H1 (cell line): Measurements from ENCODE around the gene KCNMB1. TPM values are rescaled to one million over a fixed set of nuclear protein-coding genes. Genes with fewer than 3 reads are reported as not detected.

Experiments
- CTCF ChIA-PET: fragments of 300-600 bp; sonication (Branson Sonifier 250); formaldehyde crosslinking; loops from one replicate; lab custom pipeline; 2021; ENCODE audit not compliant: partially characterized antibody; lab: Charles Lee
- POLR2A ChIA-PET: fragments of 300-600 bp; sonication (Branson Sonifier 250); formaldehyde crosslinking; loops from one replicate; lab custom pipeline; 2021; ENCODE audit warnings: inconsistent platforms; ENCODE audit not compliant: partially characterized antibody; lab: Charles Lee
- DNase-seq, 2 experiments: peaks; one replicate each; pipeline versions ENCODE4 v3.0.0 to v3.0.0-alpha.2; 2010 to 2022; ENCODE audit warnings: low spot score in 2 of 2, low read depth in 1 of 2, mixed read lengths in 1 of 2
- FAIRE-seq: peaks from 2 replicates; lab custom pipeline; 2011; peaks lifted over from hg19 to GRCh38; lab: Jason Lieb, UNC
- H2AFZ ChIP-seq: 2 replicates; pipeline ENCODE4 v1.8.1; 2012; ENCODE audit warnings: low read length, inconsistent platforms
- H2AK5ac ChIP-seq: 2 replicates; pipeline ENCODE4 v1.6.1; 2013; ENCODE audit warnings: low read depth, low read length
- H2BK120ac ChIP-seq: replicated peaks from 2 replicates; pipeline ENCODE3; 2013; ENCODE audit warnings: low read depth, low read length, inconsistent platforms
- H2BK12ac ChIP-seq: 2 replicates; pipeline ENCODE4 v1.6.1; 2013; ENCODE audit warnings: low read depth, low read length
- H2BK15ac ChIP-seq: 2 replicates; pipeline ENCODE4 v1.6.1; 2013; ENCODE audit warnings: low read length
- H2BK20ac ChIP-seq: 2 replicates; pipeline ENCODE4 v1.6.1; 2013; ENCODE audit warnings: low read length
- H2BK5ac ChIP-seq: 2 replicates; pipeline ENCODE4 v1.6.1; 2013; ENCODE audit warnings: low read depth, low read length
- H3K14ac ChIP-seq: 2 replicates; pipeline ENCODE4 v1.6.1; 2013; ENCODE audit warnings: inconsistent platforms; ENCODE audit not compliant: insufficient read length
- H3K18ac ChIP-seq: 2 replicates; pipeline ENCODE4 v1.6.1; 2013; ENCODE audit warnings: low read length; ENCODE audit errors: extremely low read depth
- H3K23ac ChIP-seq: 2 replicates; pipeline ENCODE4 v1.6.1; 2013; ENCODE audit warnings: inconsistent platforms; ENCODE audit not compliant: insufficient read length
- H3K23me2 ChIP-seq: 2 replicates; pipeline ENCODE4 v1.6.1; 2013; ENCODE audit warnings: low read depth, low read length
- H3K27ac ChIP-seq: 2 replicates; pipeline ENCODE4 v1.6.1; 2011; ENCODE audit warnings: low read depth, low read length, inconsistent platforms
- H3K27me3 ChIP-seq, 4 experiments: replicated peaks in 1 of 4; 1 replicate in 1 of 4; 2 replicates in 3 of 4; pipeline versions ENCODE4 v1.6.1 to v1.8.1; 2011 to 2013; ENCODE audit warnings: low read length in 3 of 4, mild to moderate bottlenecking in 3 of 4, inconsistent platforms in 2 of 4, mixed read lengths in 2 of 4, moderate library complexity in 1 of 4; ENCODE audit not compliant: control insufficient read depth in 3 of 4, insufficient read depth in 3 of 4; ENCODE audit errors: extremely low read depth in 1 of 4
- H3K36me3 ChIP-seq, 4 experiments: 2 replicates each; pipeline versions ENCODE4 v1.6.1 to v1.8.1; 2011 to 2013; ENCODE audit warnings: mild to moderate bottlenecking in 4 of 4, low read length in 3 of 4, moderate library complexity in 2 of 4, control low read depth in 1 of 4, inconsistent platforms in 1 of 4; ENCODE audit not compliant: insufficient read depth in 4 of 4, control insufficient read depth in 2 of 4
- H3K4ac ChIP-seq: replicated peaks from 2 replicates; pipeline ENCODE3; 2013; ENCODE audit warnings: low read length, low read depth, mixed read lengths, inconsistent platforms; ENCODE audit not compliant: insufficient read length
- H3K4me1 ChIP-seq, 4 experiments: replicated peaks in 1 of 4; 1 replicate in 1 of 4; 2 replicates in 3 of 4; pipeline versions ENCODE4 v1.6.1 to v1.8.1; 2011 to 2013; ENCODE audit warnings: low read length in 3 of 4, inconsistent platforms in 2 of 4, mixed read lengths in 1 of 4; ENCODE audit not compliant: insufficient read depth in 4 of 4, control insufficient read depth in 3 of 4
- H3K4me2 ChIP-seq, 2 experiments: 2 replicates each; pipeline versions ENCODE4 v1.6.1 to v1.8.1; 2011 to 2013; ENCODE audit warnings: low read depth in 2 of 2, low read length in 2 of 2, control low read depth in 1 of 2, inconsistent platforms in 1 of 2, mild to moderate bottlenecking in 1 of 2; ENCODE audit not compliant: insufficient read depth in 1 of 2
- H3K4me3 ChIP-seq, 4 experiments: fragments of 200-600, 300-600 bp in 1 of 4; sonication (generic), shearing (Covaris generic), sonication (Bioruptor Twin) in 1 of 4; 2 replicates each; pipeline versions ENCODE4 v1.5.1 to v1.8.1; 2011 to 2016; ENCODE audit warnings: low read length in 4 of 4, low read depth in 3 of 4, control low read depth in 2 of 4, inconsistent platforms in 2 of 4, mild to moderate bottlenecking in 2 of 4, mixed read lengths in 1 of 4, moderate library complexity in 1 of 4; ENCODE audit not compliant: insufficient read depth in 2 of 4; ENCODE audit errors: extremely low read depth in 1 of 4
- H3K56ac ChIP-seq: replicated peaks from 2 replicates; pipeline ENCODE3; 2013; ENCODE audit warnings: low read depth, mild to moderate bottlenecking, mixed read lengths, low read length, inconsistent platforms; ENCODE audit not compliant: insufficient read length
- H3K79me1 ChIP-seq: 2 replicates; pipeline ENCODE4 v1.6.1; 2013; ENCODE audit warnings: low read depth, low read length, control low read depth
- H3K79me2 ChIP-seq, 2 experiments: 2 replicates each; pipeline versions ENCODE4 v1.6.1 to v1.8.1; 2012 to 2013; ENCODE audit warnings: low read length in 2 of 2, mild to moderate bottlenecking in 2 of 2, inconsistent platforms in 1 of 2; ENCODE audit not compliant: insufficient read depth in 2 of 2, control insufficient read depth in 1 of 2
- H3K9ac ChIP-seq, 4 experiments: replicated peaks in 1 of 4; 1 replicate in 1 of 4; 2 replicates in 3 of 4; pipeline versions ENCODE4 v1.6.1 to v1.8.1; 2011 to 2013; ENCODE audit warnings: low read depth in 3 of 4, low read length in 3 of 4, control low read depth in 2 of 4, mild to moderate bottlenecking in 2 of 4, moderate library complexity in 2 of 4, inconsistent platforms in 1 of 4; ENCODE audit errors: extremely low read depth in 1 of 4
- H3K9me3 ChIP-seq, 2 experiments: 2 replicates each; pipeline versions ENCODE4 v1.6.1 to v1.8.1; 2012 to 2013; ENCODE audit warnings: mild to moderate bottlenecking in 2 of 2, moderate library complexity in 2 of 2, control low read depth in 1 of 2, inconsistent platforms in 1 of 2, low read depth in 1 of 2, low read length in 1 of 2, mixed read lengths in 1 of 2; ENCODE audit not compliant: insufficient read depth in 2 of 2
- H4K20me1 ChIP-seq, 2 experiments: replicated peaks in 1 of 2; 2 replicates each; pipeline versions ENCODE3 to v1.8.1; 2011 to 2013; ENCODE audit warnings: inconsistent platforms in 2 of 2, low read length in 2 of 2, mild to moderate bottlenecking in 1 of 2; ENCODE audit not compliant: insufficient read depth in 2 of 2, control insufficient read depth in 1 of 2
- H4K5ac ChIP-seq: 2 replicates; pipeline ENCODE4 v1.6.1; 2013; ENCODE audit warnings: low read length, low read depth, mixed read lengths, inconsistent platforms; ENCODE audit not compliant: insufficient read length
- H4K8ac ChIP-seq: 2 replicates; pipeline ENCODE4 v1.8.0; 2013; ENCODE audit warnings: mild to moderate bottlenecking, moderate library complexity, low read length, inconsistent platforms; ENCODE audit not compliant: insufficient read depth; ENCODE audit errors: extremely low read depth
- H4K91ac ChIP-seq: replicated peaks from 2 replicates; pipeline ENCODE3; 2013; ENCODE audit warnings: low read length, mixed read lengths, inconsistent platforms; ENCODE audit not compliant: insufficient read length
- E2F6 ChIP-seq: IDR thresholded peaks from 2 replicates; pipeline ENCODE4 v1.6.1; 2012; ENCODE audit warnings: inconsistent platforms
- KDM1A ChIP-seq: fragments of 200-600, 300-600 bp; sonication (generic); IDR thresholded peaks from 2 replicates; pipeline ENCODE4 v1.7.1; 2016; ENCODE audit warnings: mild to moderate bottlenecking, low read length, borderline replicate concordance
- WGBS, 2 experiments: shearing (Covaris generic) in 1 of 2; methylation state at CpG; one replicate each; pipeline versions ENCODE4 v1.1.6 to v1.1.7; 2013 to 2015; ENCODE audit warnings: low lambda C conversion rate in 2 of 2, mixed read lengths in 2 of 2, inconsistent platforms in 1 of 2, low coverage in 1 of 2, missing lambda C conversion rate in 1 of 2; ENCODE audit not compliant: insufficient replicate concordance in 2 of 2, insufficient coverage in 1 of 2, insufficient read length in 1 of 2; ENCODE audit errors: extremely low coverage in 1 of 2, missing lambda C conversion rate in 1 of 2; 5-methylcytosine and 5-hydroxymethylcytosine counted together
- polyA plus RNA-seq, 7 experiments: library from polyadenylated mRNA; depleted of rRNA in 3 of 7; stranded (reverse) in 5 of 7; unstranded in 2 of 7; fragments of >200 nt in 5 of 7; fragments of 200-250 nt in 2 of 7; gene quantifications; 1 replicate in 5 of 7; 2 replicates in 1 of 7; 4 replicates in 1 of 7; pipeline versions ENCODE4 v1.2.1 to v1.2.3, GENCODE V29; 2011 to 2013; ENCODE audit warnings: missing spikeins in 2 of 7, mixed read lengths in 2 of 7
- total RNA-seq: library from RNA; stranded (reverse); fragmentation: NEBNext Ultra II Directional; extraction: Animal tissue kit (Norgen Biotek cat#: 25700); gene quantifications from 2 replicates; pipeline ENCODE4 v1.2.1, GENCODE V29; 2021

Gene KCNMB1
- total and polyA plus RNA-seq, 2 of the 8 experiments (the other 6 are each of a cell fraction or from before 2014, with no cell fraction given): 0.08 to 0.19 TPM

GRCh38 chr5:170387775-170388639 is 1.2 kb downstream of the KCNMB1 start:
- Histone ChIP-seq H3K23me2 (no peaks in the 10 kb centered on the region), H3K14ac (no peak overlapping the region), H3K4me1 (peaks cover 0 to 16% (median 6%) of the 10 kb centered on the region in 4 experiments; a peak in 4 of 7 replicates), H2BK15ac (no peak overlapping the region), H4K91ac (no peak overlapping the region), H3K4me3 (no peak overlapping the region), H3K9me3 (no peaks in the 10 kb centered on the region), H3K9ac (no peak overlapping the region), H2BK5ac (no peak overlapping the region), H3K56ac (no peak overlapping the region), H2BK12ac (no peak overlapping the region), H3K27me3 (no peaks in the 10 kb centered on the region; a peak in 1 of 7 replicates), H2BK120ac (no peak overlapping the region), H3K36me3 (no peaks in the 10 kb centered on the region), H3K27ac (no peak overlapping the region), H4K8ac (no peak overlapping the region), H3K79me1 (no peaks in the 10 kb centered on the region), H3K18ac (no peak overlapping the region), H3K4me2 (no peak overlapping the region), H3K79me2 (no peaks in the 10 kb centered on the region), H4K5ac (no peak overlapping the region), H2AK5ac (no peak overlapping the region), H2BK20ac (no peak overlapping the region), H2AFZ (no peak overlapping the region), H3K23ac (no peak overlapping the region), H3K4ac (no peak overlapping the region), H4K20me1 (no peaks in the 10 kb centered on the region)
- 81% methylated on average over 6 of the region's 6 CpGs; no CpG with 5 or more reads in 1 of the 2 experiments for WGBS, 2 experiments
- DNase-seq: no peak
- ChIA-PET POLR2A (interaction anchor here (0.7 to 2.3 kb wide), 2 partner anchors 9 to 16 kb away, joined by 3 to 6 read pairs; no protein-coding TSS in a partner anchor), CTCF (interaction anchor here (0.6 to 3.3 kb wide), 9 partner anchors 16 to 120 kb away, joined by 3 to 12 read pairs (median 4); no protein-coding TSS in a partner anchor)
- FAIRE-seq: no peak
- TF ChIP-seq E2F6 (no peak), KDM1A (peak; percentile 85; the same call in 1 of the 2 replicates)
